ENCODE results near the gene MRM3.
"Not testable (repeated sequence)": the region's sequence is repeated elsewhere in the genome, so short reads cannot be mapped to it uniquely, and the experiment has no call there.

The MRM3 gene

GRCh38 chr17:812638-813204 is 30.6 kb downstream of the MRM3 start:
- H3K4me1 ChIP-seq (ENCODE audit: control insufficient read depth, insufficient read depth, low read length): no peaks in the 10 kb centered on the region
- no peaks in the 10 kb centered on the region for H3K9me3 ChIP-seq (ENCODE audit: control insufficient read depth, insufficient read depth, low read length)
- H3K27me3 ChIP-seq (ENCODE audit: control insufficient read depth, insufficient read depth, low read length): no peaks in the 10 kb centered on the region
- H3K4me3 ChIP-seq (ENCODE audit: low read depth, low read length): no peak overlapping the region
- H3K36me3 ChIP-seq (ENCODE audit: control insufficient read depth, insufficient read depth, low read length): peaks cover 45% of the 10 kb centered on the region
- H3K9ac ChIP-seq (ENCODE audit: low read depth, low read length): no peak overlapping the region

GRCh38 chr17:814371-814770 is 32.2 kb downstream of the MRM3 start:
- Histone ChIP-seq H3K27me3 (ENCODE audit: control insufficient read depth, insufficient read depth, low read length) (no peaks in the 10 kb centered on the region), H3K4me1 (ENCODE audit: control insufficient read depth, insufficient read depth, low read length) (no peaks in the 10 kb centered on the region), H3K4me3 (ENCODE audit: low read depth, low read length) (no peak overlapping the region), H3K36me3 (ENCODE audit: control insufficient read depth, insufficient read depth, low read length) (peaks cover 51% of the 10 kb centered on the region), H3K9me3 (ENCODE audit: control insufficient read depth, insufficient read depth, low read length) (no peaks in the 10 kb centered on the region), H3K9ac (ENCODE audit: low read depth, low read length) (no peak overlapping the region)

GRCh38 chr17:819251-819650 is 37.1 kb downstream of the MRM3 start:
- Histone ChIP-seq H3K4me1 (ENCODE audit: control insufficient read depth, insufficient read depth, low read length) (no peaks in the 10 kb centered on the region), H3K36me3 (ENCODE audit: control insufficient read depth, insufficient read depth, low read length) (peaks cover 41% of the 10 kb centered on the region), H3K9ac (ENCODE audit: low read depth, low read length) (no peak overlapping the region), H3K4me3 (ENCODE audit: low read depth, low read length) (no peak overlapping the region), H3K27me3 (ENCODE audit: control insufficient read depth, insufficient read depth, low read length) (no peaks in the 10 kb centered on the region), H3K9me3 (ENCODE audit: control insufficient read depth, insufficient read depth, low read length) (no peaks in the 10 kb centered on the region)

- Histone ChIP-seq H3K27me3 (ENCODE audit: control insufficient read depth, insufficient read depth, low read length) (no peaks in the 10 kb centered on the region), H3K9ac (ENCODE audit: low read depth, low read length) (no peak overlapping the region), H3K4me1 (ENCODE audit: control insufficient read depth, insufficient read depth, low read length) (no peaks in the 10 kb centered on the region), H3K36me3 (ENCODE audit: control insufficient read depth, insufficient read depth, low read length) (peaks cover 32% of the 10 kb centered on the region), H3K9me3 (ENCODE audit: control insufficient read depth, insufficient read depth, low read length) (no peaks in the 10 kb centered on the region), H3K4me3 (ENCODE audit: low read depth, low read length) (no peak overlapping the region)
Measured at GRCh38 chr17:823501-823902, 41.3 kb downstream of the MRM3 start.

GRCh38 chr17:824378-824777 is 42.2 kb downstream of the MRM3 start:
- Histone ChIP-seq H3K9me3 (ENCODE audit: control insufficient read depth, insufficient read depth, low read length) (no peaks in the 10 kb centered on the region), H3K27me3 (ENCODE audit: control insufficient read depth, insufficient read depth, low read length) (no peaks in the 10 kb centered on the region), H3K36me3 (ENCODE audit: control insufficient read depth, insufficient read depth, low read length) (peaks cover 28% of the 10 kb centered on the region), H3K4me3 (ENCODE audit: low read depth, low read length) (no peak overlapping the region), H3K9ac (ENCODE audit: low read depth, low read length) (no peak overlapping the region), H3K4me1 (ENCODE audit: control insufficient read depth, insufficient read depth, low read length) (no peaks in the 10 kb centered on the region)

- Histone ChIP-seq H3K4me3 (ENCODE audit: low read depth, low read length) (no peak overlapping the region), H3K4me1 (ENCODE audit: control insufficient read depth, insufficient read depth, low read length) (no peaks in the 10 kb centered on the region), H3K36me3 (ENCODE audit: control insufficient read depth, insufficient read depth, low read length) (peaks cover 24% of the 10 kb centered on the region), H3K27me3 (ENCODE audit: control insufficient read depth, insufficient read depth, low read length) (no peaks in the 10 kb centered on the region), H3K9me3 (ENCODE audit: control insufficient read depth, insufficient read depth, low read length) (no peaks in the 10 kb centered on the region), H3K9ac (ENCODE audit: low read depth, low read length) (no peak overlapping the region)
Measured at GRCh38 chr17:825216-825615, 43.1 kb downstream of the MRM3 start.

- Histone ChIP-seq H3K4me1 (ENCODE audit: control insufficient read depth, insufficient read depth, low read length) (no peaks in the 10 kb centered on the region), H3K9ac (ENCODE audit: low read depth, low read length) (no peak overlapping the region)
Measured at GRCh38 chr17:826778-827177, 44.6 kb downstream of the MRM3 start.

GRCh38 chr17:828761-829160 is 46.6 kb downstream of the MRM3 start:
- Histone ChIP-seq H3K4me3 (ENCODE audit: low read depth, low read length) (no peak overlapping the region), H3K9ac (ENCODE audit: low read depth, low read length) (no peak overlapping the region), H3K9me3 (ENCODE audit: control insufficient read depth, insufficient read depth, low read length) (no peaks in the 10 kb centered on the region), H3K36me3 (ENCODE audit: control insufficient read depth, insufficient read depth, low read length) (peaks cover 16% of the 10 kb centered on the region), H3K4me1 (ENCODE audit: control insufficient read depth, insufficient read depth, low read length) (no peaks in the 10 kb centered on the region), H3K27me3 (ENCODE audit: control insufficient read depth, insufficient read depth, low read length) (no peaks in the 10 kb centered on the region)

More at GRCh38 chr17:826778-827177, 44.6 kb downstream of the MRM3 start:
- Histone ChIP-seq H3K9me3 (ENCODE audit: control insufficient read depth, insufficient read depth, low read length) (no peaks in the 10 kb centered on the region), H3K36me3 (ENCODE audit: control insufficient read depth, insufficient read depth, low read length) (peaks cover 24% of the 10 kb centered on the region), H3K4me3 (ENCODE audit: low read depth, low read length) (no peak overlapping the region), H3K27me3 (ENCODE audit: control insufficient read depth, insufficient read depth, low read length) (no peaks in the 10 kb centered on the region)

- H3K4me3 ChIP-seq (ENCODE audit: low read depth, low read length); H3K27me3 ChIP-seq (ENCODE audit: control insufficient read depth, insufficient read depth, low read length); H3K9ac ChIP-seq (ENCODE audit: low read depth, low read length); H3K9me3 ChIP-seq (ENCODE audit: control insufficient read depth, insufficient read depth, low read length); H3K4me1 ChIP-seq (ENCODE audit: control insufficient read depth, insufficient read depth, low read length): not testable (repeated sequence)
- peaks cover 12% of the 10 kb centered on the region for H3K36me3 ChIP-seq (ENCODE audit: control insufficient read depth, insufficient read depth, low read length)
Measured at GRCh38 chr17:829614-830013, 47.5 kb downstream of the MRM3 start.

GRCh38 chr17:830381-830780 is 48.2 kb downstream of the MRM3 start:
- Histone ChIP-seq H3K9me3 (ENCODE audit: control insufficient read depth, insufficient read depth, low read length) (no peaks in the 10 kb centered on the region), H3K4me1 (ENCODE audit: control insufficient read depth, insufficient read depth, low read length) (no peaks in the 10 kb centered on the region), H3K9ac (ENCODE audit: low read depth, low read length) (no peak overlapping the region), H3K4me3 (ENCODE audit: low read depth, low read length) (no peak overlapping the region), H3K36me3 (ENCODE audit: control insufficient read depth, insufficient read depth, low read length) (peaks cover 5% of the 10 kb centered on the region), H3K27me3 (ENCODE audit: control insufficient read depth, insufficient read depth, low read length) (no peaks in the 10 kb centered on the region)

GRCh38 chr17:830950-831349 is 48.8 kb downstream of the MRM3 start:
- Histone ChIP-seq H3K36me3 (ENCODE audit: control insufficient read depth, insufficient read depth, low read length) (peaks cover 4% of the 10 kb centered on the region), H3K9ac (ENCODE audit: low read depth, low read length) (no peak overlapping the region), H3K27me3 (ENCODE audit: control insufficient read depth, insufficient read depth, low read length) (no peaks in the 10 kb centered on the region), H3K4me3 (ENCODE audit: low read depth, low read length) (no peak overlapping the region), H3K4me1 (ENCODE audit: control insufficient read depth, insufficient read depth, low read length) (no peaks in the 10 kb centered on the region), H3K9me3 (ENCODE audit: control insufficient read depth, insufficient read depth, low read length) (no peaks in the 10 kb centered on the region)

GRCh38 chr17:834136-834535 is 52.0 kb downstream of the MRM3 start:
- Histone ChIP-seq H3K9me3 (ENCODE audit: control insufficient read depth, insufficient read depth, low read length) (no peaks in the 10 kb centered on the region), H3K4me1 (ENCODE audit: control insufficient read depth, insufficient read depth, low read length) (no peaks in the 10 kb centered on the region), H3K36me3 (ENCODE audit: control insufficient read depth, insufficient read depth, low read length) (peaks cover 4% of the 10 kb centered on the region), H3K9ac (ENCODE audit: low read depth, low read length) (no peak overlapping the region), H3K27me3 (ENCODE audit: control insufficient read depth, insufficient read depth, low read length) (no peaks in the 10 kb centered on the region), H3K4me3 (ENCODE audit: low read depth, low read length) (no peak overlapping the region)
